Gastroesophageal sphincter (tissue), 3 donors: ENCODE measurements around the gene FRA10AC1.

ENCODE experiments used
- CTCF ChIP-seq, 4 experiments: fragments of 200-600 bp in 2 of 4; fragments of 450-650 bp in 2 of 4; sonication (generic) in 1 of 4; IDR thresholded peaks; one replicate each; pipeline ENCODE4 v1.5.1; 2017 to 2019; ENCODE audit warnings: antibody characterized with exemption in 4 of 4, mild to moderate bottlenecking in 2 of 4, moderate library complexity in 2 of 4
- EP300 ChIP-seq: sonication (generic); formaldehyde crosslinking; IDR thresholded peaks from one replicate; pipeline ENCODE4 v1.6.1; 2017; ENCODE audit warnings: antibody characterized with exemption, mild to moderate bottlenecking
- POLR2A ChIP-seq, 2 donors: fragments of 450-650 bp; IDR thresholded peaks; one replicate each; pipeline ENCODE4 v1.6.1; 2017; ENCODE audit warnings: antibody characterized with exemption in 2 of 2, mild to moderate bottlenecking in 2 of 2, moderate library complexity in 1 of 2
- POLR2AphosphoS5 ChIP-seq: sonication (generic); formaldehyde crosslinking; IDR thresholded peaks from one replicate; pipeline ENCODE4 v1.6.1; 2017; ENCODE audit warnings: antibody characterized with exemption

GRCh38 chr10:93672022-93672678 is 30.2 kb downstream of the FRA10AC1 start:
- TF ChIP-seq CTCF (IDR thresholded peaks at IDR 0.05) (no peak), POLR2A (IDR thresholded peaks at IDR 0.05) (no peak), EP300 (no peak), POLR2AphosphoS5 (no peak)
